GM12878 (cell line): ENCODE results near the gene KDELR1. TPM values are rescaled to one million over a fixed set of nuclear protein-coding genes. Genes with fewer than 3 reads are reported as not detected.

Experiments used
- ATAC-seq: fragments of 200-7000 bp; cut with Tn5 transposase; 3 replicates; pipeline ENCODE4 v1.9.1; 2020; ENCODE audit warnings: mild to moderate bottlenecking, moderate library complexity
- BruUV-seq: library from RNA; stranded (reverse); fragments of 400-500 nt; replicated peaks from 2 replicates; lab custom pipeline; 2021; lab: Mats Ljungman, UMichigan
- CTCF ChIA-PET: fragments of 300-600 bp; sonication (Branson Sonifier 250); formaldehyde crosslinking; extraction: SDS; loops from one replicate; lab custom pipeline; 2021; ENCODE audit warnings: inconsistent platforms; lab: Yijun Ruan, JAX
- POLR2A ChIA-PET: fragments of 350-600 bp; formaldehyde crosslinking; extraction: SDS; loops from one replicate; lab custom pipeline; 2021; ENCODE audit warnings: inconsistent platforms; lab: Charles Lee
- RAD21 ChIA-PET: fragments of 300-600 bp; sonication (Branson Sonifier 250); formaldehyde crosslinking; loops from one replicate; lab custom pipeline; 2023; ENCODE audit warnings: antibody characterized with exemption; ENCODE audit not compliant: unreplicated experiment; lab: Charles Lee
- SMC1A ChIA-PET: fragments of 300-600 bp; sonication (Branson Sonifier 250); formaldehyde crosslinking; loops from one replicate; lab custom pipeline; 2023; ENCODE audit not compliant: unreplicated experiment, uncharacterized antibody; lab: Charles Lee
- DNase-seq: peaks from one replicate; pipeline ENCODE4 v3.0.0-alpha.2; 2011; ENCODE audit warnings: low read depth, low spot score
- FAIRE-seq: peaks from 3 replicates; lab custom pipeline; 2011; peaks lifted over from hg19 to GRCh38; lab: Jason Lieb, UNC
- H2AFZ ChIP-seq: 2 replicates; pipeline ENCODE4 v1.6.0; 2011; ENCODE audit warnings: low read depth, low read length, control low read depth; ENCODE audit not compliant: control insufficient read depth
- H3K27ac ChIP-seq: 2 replicates; pipeline ENCODE4 v1.5.1; 2011; ENCODE audit warnings: control low read depth; ENCODE audit not compliant: control insufficient read depth, insufficient read depth
- H3K27me3 ChIP-seq, 2 experiments: replicated peaks in 1 of 2; 2 replicates each; pipeline versions ENCODE4 v1.6.0 to v1.6.1; 2011; ENCODE audit warnings: low read length in 1 of 2; ENCODE audit not compliant: control insufficient read depth in 2 of 2, insufficient read depth in 2 of 2
- H3K36me3 ChIP-seq, 2 experiments: 2 replicates each; pipeline ENCODE4 v1.5.1; 2011; ENCODE audit warnings: low read length in 1 of 2; ENCODE audit not compliant: control insufficient read depth in 2 of 2, insufficient read depth in 2 of 2
- H3K4me1 ChIP-seq: 2 replicates; pipeline ENCODE4 v1.6.1; 2011; ENCODE audit warnings: mild to moderate bottlenecking, low read length, moderate library complexity, mixed read lengths; ENCODE audit not compliant: control insufficient read depth, insufficient read depth
- H3K4me2 ChIP-seq: 2 replicates; pipeline ENCODE4 v1.6.0; 2011; ENCODE audit warnings: control low read depth; ENCODE audit not compliant: control insufficient read depth, insufficient read depth
- H3K4me3 ChIP-seq: fragments of 200-600 bp; sonication (generic); 2 replicates; pipeline ENCODE4 v1.5.1; 2016
- H3K79me2 ChIP-seq: 2 replicates; pipeline ENCODE4 v1.6.0; 2011; ENCODE audit warnings: low read length; ENCODE audit not compliant: control insufficient read depth, insufficient read depth
- H3K9ac ChIP-seq: 2 replicates; pipeline ENCODE4 v1.8.0; 2011; ENCODE audit warnings: low read length, control low read depth, mixed read lengths; ENCODE audit not compliant: control insufficient read depth, insufficient read depth
- H3K9me3 ChIP-seq: replicated peaks from 3 replicates; pipeline ENCODE4 v1.5.1; 2011; ENCODE audit warnings: mild to moderate bottlenecking, low read length; ENCODE audit not compliant: control insufficient read depth, insufficient read depth
- H4K20me1 ChIP-seq: 2 replicates; pipeline ENCODE4 v1.6.0; 2011; ENCODE audit not compliant: control insufficient read depth, insufficient read depth
- CEBPZ ChIP-seq: fragments of 150-350 bp; IDR thresholded peaks from 2 replicates; pipeline ENCODE4 v1.6.1; 2016; ENCODE audit warnings: low read depth, low read length
- CUX1 ChIP-seq: IDR thresholded peaks from 2 replicates; pipeline ENCODE4 v1.6.1; 2012; ENCODE audit warnings: improper control_type of control experiment, low read depth, low read length; ENCODE audit not compliant: insufficient replicate concordance
- EP300 ChIP-seq, 2 experiments: fragments of 150-350 bp in 1 of 2; IDR thresholded peaks; 2 replicates each; pipeline ENCODE4 v1.6.1; 2011 to 2012; ENCODE audit warnings: low read depth in 2 of 2, low read length in 2 of 2, borderline replicate concordance in 1 of 2, improper control_type of control experiment in 1 of 2, inconsistent platforms in 1 of 2; ENCODE audit not compliant: control insufficient read depth in 1 of 2
- GABPA ChIP-seq: IDR thresholded peaks from 2 replicates; pipeline ENCODE4 v1.6.1; 2014; ENCODE audit warnings: antibody characterized with exemption, low read depth, mild to moderate bottlenecking, inconsistent platforms
- NFYA ChIP-seq: IDR thresholded peaks from 2 replicates; pipeline ENCODE4 v1.6.1; 2011; ENCODE audit warnings: low read depth, mild to moderate bottlenecking, low read length, improper control_type of control experiment, borderline replicate concordance
- TCF12 ChIP-seq: IDR thresholded peaks from 2 replicates; pipeline ENCODE4 v1.6.1; 2011; ENCODE audit warnings: low read depth, mild to moderate bottlenecking, low read length
- ZNF207 ChIP-seq: fragments of 450-650 bp; IDR thresholded peaks from 2 replicates; pipeline ENCODE4 v1.6.1; 2014; ENCODE audit warnings: antibody characterized with exemption, mild to moderate bottlenecking, borderline replicate concordance
- WGBS: methylation state at CpG from one replicate; pipeline ENCODE4 v1.1.6; 2016; ENCODE audit warnings: low lambda C conversion rate; ENCODE audit not compliant: insufficient replicate concordance, insufficient coverage; ENCODE audit errors: missing lambda C conversion rate; 5-methylcytosine and 5-hydroxymethylcytosine counted together
- in situ Hi-C: fragments of 300-500 bp; cut with MboI; formaldehyde crosslinking; loops from 9 replicates; pipeline ENCODE4 v1.14.3; 2018; ENCODE audit warnings: mixed read lengths
- intact Hi-C: fragments of 100-400 bp; cut with micrococcal nuclease; formaldehyde crosslinking; loops from one replicate; pipeline ENCODE4 v1.14.2; 2022; ENCODE audit not compliant: unreplicated experiment
- polyA plus RNA-seq, 11 experiments: library from polyadenylated mRNA; depleted of rRNA in 4 of 11; unstranded in 6 of 11; stranded (reverse) in 5 of 11; fragments of >200 nt; fragmentation: Nextera tagmentation in 4 of 11; fragmentation: Illumina TruSeq in 1 of 11; extraction: Ambion mirVana in 4 of 11; extraction: Trizol in 1 of 11; gene quantifications; 1 replicate in 1 of 11; 2 replicates in 10 of 11; pipeline versions ENCODE4 v1.2.1 to v1.2.3, GENCODE V29; 2011 to 2016; ENCODE audit warnings: inconsistent platforms in 2 of 11, missing spikeins in 2 of 11, low read depth in 1 of 11
- total RNA-seq, 4 experiments: library from RNA; depleted of rRNA in 3 of 4; stranded (reverse); fragments of >200 nt in 3 of 4; fragmentation: Illumina TruSeq in 1 of 4; extraction: Trizol in 1 of 4; gene quantifications; 2 replicates each; pipeline versions ENCODE4 v1.2.1 to v1.2.3, GENCODE V29; 2013 to 2021
- TF ChIP-seq, protein P1 (sequence below): fragments of 450-650 bp; conservative IDR thresholded peaks from 2 replicates; pipeline ENCODE4 v1.6.1; 2017; ENCODE audit warnings: mild to moderate bottlenecking, moderate library complexity

Gene KDELR1
- total and polyA plus RNA-seq, 10 of the 15 experiments (the other 5 are each of a cell fraction or from before 2014, with no cell fraction given), result 2.3 to 71.0 (median 45.2) TPM

DNA sequence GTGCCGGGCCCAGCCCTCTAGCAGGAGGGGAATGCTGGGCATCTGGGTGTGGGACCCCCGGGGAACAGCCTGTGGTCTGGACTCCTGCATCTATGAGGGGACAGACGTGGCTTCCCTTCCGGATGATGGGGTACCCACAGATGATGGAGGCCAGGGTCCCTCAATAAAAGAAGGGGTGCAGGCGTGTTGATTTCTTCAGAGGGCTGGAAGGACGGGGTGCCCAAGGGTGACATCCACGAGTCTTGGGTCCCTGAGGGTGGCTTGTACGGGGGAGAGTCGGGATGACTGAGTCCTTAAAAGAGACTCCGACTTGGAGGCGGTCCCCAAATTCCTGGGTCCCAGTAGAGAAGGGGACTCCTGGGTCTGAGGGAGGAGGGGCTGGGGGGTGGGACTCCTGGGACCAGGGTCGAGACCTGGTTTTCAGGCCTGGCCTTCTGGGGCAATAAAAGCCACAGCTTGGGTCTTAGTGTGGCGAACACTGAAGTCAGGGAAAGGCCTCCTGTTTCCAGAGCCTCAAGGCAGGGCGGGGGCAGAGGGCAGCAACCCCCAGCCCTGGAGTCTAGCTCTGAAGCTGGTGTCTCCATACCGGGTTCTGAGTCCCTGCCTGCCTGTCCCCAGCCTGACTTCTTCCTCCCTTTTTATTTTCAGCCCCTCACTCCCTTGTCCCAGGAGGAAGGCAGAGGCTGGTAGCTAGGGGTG, 1.7 kb upstream of the KDELR1 start:
- H3K9ac ChIP-seq, result no peak overlapping the region
- no peak for FAIRE-seq
- H3K79me2 ChIP-seq, result peaks cover 19% of the 10 kb centered on the region
- ChIA-PET CTCF (interaction anchor here (1.1 to 1.4 kb wide), 2 partner anchors 9 to 29 kb away, joined by 3 read pairs; partner anchors contain the start of genes SYNGR4 and TMEM143), SMC1A (no interaction called here), RAD21 (no interaction called here), POLR2A (interaction anchor here (1.3 kb wide), 1 partner anchor 60 kb away, joined by 3 read pairs; no protein-coding TSS in a partner anchor)
- H3K4me1 ChIP-seq, result peaks cover 9% of the 10 kb centered on the region; the same call in 1 of the 2 replicates
- in situ Hi-C loops (no loop called here), intact Hi-C loops (no loop called here)
- ATAC-seq, result no peak
- H3K27me3 ChIP-seq, result peaks cover 13 to 16% of the 10 kb centered on the region in 2 experiments
- no peak overlapping the region for H3K27ac ChIP-seq
- WGBS, result 55% methylated on average over 15 of the region's 15 CpGs
- no peak overlapping the region for H2AFZ ChIP-seq
- BruUV-seq, result no TSS peak
- H3K4me3 ChIP-seq, result no peak overlapping the region
- no peaks in the 10 kb centered on the region for H3K9me3 ChIP-seq
- H3K36me3 ChIP-seq, result peaks cover 1 to 7% of the 10 kb centered on the region in 2 experiments; a peak in 3 of 4 replicates
- H3K4me2 ChIP-seq, result no peak overlapping the region
- DNase-seq, result no peak
- no peaks in the 10 kb centered on the region for H4K20me1 ChIP-seq
- no peak for TF ChIP-seq CUX1
- no peak for TF ChIP-seq TCF12
- TF ChIP-seq CEBPZ, result no peak
- TF ChIP-seq ZNF207, result no peak
- no peak for TF ChIP-seq GABPA
- TF ChIP-seq, protein P1, sequence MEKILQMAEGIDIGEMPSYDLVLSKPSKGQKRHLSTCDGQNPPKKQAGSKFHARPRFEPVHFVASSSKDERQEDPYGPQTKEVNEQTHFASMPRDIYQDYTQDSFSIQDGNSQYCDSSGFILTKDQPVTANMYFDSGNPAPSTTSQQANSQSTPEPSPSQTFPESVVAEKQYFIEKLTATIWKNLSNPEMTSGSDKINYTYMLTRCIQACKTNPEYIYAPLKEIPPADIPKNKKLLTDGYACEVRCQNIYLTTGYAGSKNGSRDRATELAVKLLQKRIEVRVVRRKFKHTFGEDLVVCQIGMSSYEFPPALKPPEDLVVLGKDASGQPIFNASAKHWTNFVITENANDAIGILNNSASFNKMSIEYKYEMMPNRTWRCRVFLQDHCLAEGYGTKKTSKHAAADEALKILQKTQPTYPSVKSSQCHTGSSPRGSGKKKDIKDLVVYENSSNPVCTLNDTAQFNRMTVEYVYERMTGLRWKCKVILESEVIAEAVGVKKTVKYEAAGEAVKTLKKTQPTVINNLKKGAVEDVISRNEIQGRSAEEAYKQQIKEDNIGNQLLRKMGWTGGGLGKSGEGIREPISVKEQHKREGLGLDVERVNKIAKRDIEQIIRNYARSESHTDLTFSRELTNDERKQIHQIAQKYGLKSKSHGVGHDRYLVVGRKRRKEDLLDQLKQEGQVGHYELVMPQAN, result no peak
- TF ChIP-seq EP300 (IDR thresholded peaks at IDR 0.05; ENCODE audit: borderline replicate concordance in 1 of 2, control insufficient read depth in 1 of 2, low read depth in 2 of 2, low read length in 2 of 2), result no peak
- no peak for TF ChIP-seq NFYA
